Osteoblast (primary cell): ENCODE data around the gene RPL3. TPM values are rescaled to one million over a fixed set of nuclear protein-coding genes. Genes with fewer than 3 reads are reported as not detected.

Source experiments
- DNase-seq: peaks from one replicate; pipeline ENCODE4 v3.0.0; 2011; ENCODE audit warnings: low spot score, mixed read lengths; ENCODE audit not compliant: insufficient read length; ENCODE audit errors: missing footprints
- H2AFZ ChIP-seq: 2 replicates; pipeline ENCODE4 v1.6.0; 2011; ENCODE audit warnings: mild to moderate bottlenecking, low read length
- H3K27ac ChIP-seq: 2 replicates; pipeline ENCODE4 v1.5.1; 2011; ENCODE audit warnings: mild to moderate bottlenecking, low read depth, low read length, moderate library complexity
- H3K27me3 ChIP-seq: 2 replicates; pipeline ENCODE4 v1.6.0; 2012; ENCODE audit warnings: mild to moderate bottlenecking, control low read depth, inconsistent platforms, low read length, moderate library complexity; ENCODE audit not compliant: insufficient read depth
- H3K36me3 ChIP-seq: 2 replicates; pipeline ENCODE4 v1.5.1; 2011; ENCODE audit warnings: mild to moderate bottlenecking, low read length, control low read depth, moderate library complexity; ENCODE audit not compliant: insufficient read depth
- H3K4me1 ChIP-seq: 2 replicates; pipeline ENCODE4 v1.5.1; 2011; ENCODE audit warnings: mild to moderate bottlenecking, low read length, control low read depth, moderate library complexity; ENCODE audit not compliant: insufficient read depth
- H3K4me2 ChIP-seq: 2 replicates; pipeline ENCODE4 v1.6.0; 2011; ENCODE audit warnings: mild to moderate bottlenecking, low read length; ENCODE audit not compliant: insufficient read depth
- H3K4me3 ChIP-seq: fragments of 200-600 bp; sonication (generic); 3 replicates; pipeline ENCODE4 v1.5.1; 2012; ENCODE audit warnings: mild to moderate bottlenecking, low read length, inconsistent platforms; ENCODE audit not compliant: insufficient read depth
- H3K79me2 ChIP-seq: 2 replicates; pipeline ENCODE4 v1.6.0; 2012; ENCODE audit warnings: mild to moderate bottlenecking, low read length, control low read depth, inconsistent platforms; ENCODE audit not compliant: insufficient read depth
- H3K9me3 ChIP-seq: 2 replicates; pipeline ENCODE4 v1.5.1; 2011; ENCODE audit warnings: low read depth, low read length, control low read depth
- H4K20me1 ChIP-seq: 2 replicates; pipeline ENCODE4 v1.6.0; 2012; ENCODE audit warnings: mild to moderate bottlenecking, low read length, control low read depth; ENCODE audit not compliant: insufficient read depth
- CTCF ChIP-seq: IDR thresholded peaks from 2 replicates; pipeline ENCODE4 v1.5.1; 2011; ENCODE audit warnings: mild to moderate bottlenecking, low read depth, low read length, moderate library complexity; ENCODE audit errors: extremely low read depth
- total RNA-seq: library from RNA; depleted of rRNA; stranded (reverse); fragments of >200 nt; gene quantifications from 2 replicates; pipeline ENCODE4 v1.2.3, GENCODE V29; 2012

Gene RPL3
- total RNA-seq, 1 donor: 2,119 TPM

- Histone ChIP-seq H3K36me3 (no peaks in the 10 kb centered on the region), H3K4me1 (peaks cover 3% of the 10 kb centered on the region), H2AFZ (no peak overlapping the region), H3K79me2 (no peaks in the 10 kb centered on the region), H3K4me2 (peak overlapping the region; percentile 4), H3K4me3 (no peak overlapping the region), H4K20me1 (no peaks in the 10 kb centered on the region), H3K27me3 (peaks cover 8% of the 10 kb centered on the region), H3K9me3 (no peaks in the 10 kb centered on the region), H3K27ac (no peak overlapping the region)
- peak; percentile 81 for DNase-seq
- no peak for TF ChIP-seq CTCF
These were observed 19.1 kb downstream of the RPL3 start for GRCh38 chr22:39300186-39300830.

- H3K9me3 ChIP-seq: no peaks in the 10 kb centered on the region
- peaks cover 8% of the 10 kb centered on the region for H3K27me3 ChIP-seq
- H3K4me3 ChIP-seq: no peak overlapping the region
- no peak overlapping the region for H2AFZ ChIP-seq
- no peaks in the 10 kb centered on the region for H3K36me3 ChIP-seq
- peaks cover 3% of the 10 kb centered on the region for H3K4me1 ChIP-seq
- no peak overlapping the region for H3K27ac ChIP-seq
- peak; percentile 80 for DNase-seq
- H3K79me2 ChIP-seq: no peaks in the 10 kb centered on the region
- H4K20me1 ChIP-seq: no peaks in the 10 kb centered on the region
- H3K4me2 ChIP-seq: no peak overlapping the region
- TF ChIP-seq CTCF: no peak
These were observed 19.6 kb downstream of the RPL3 start for GRCh38 chr22:39299829-39300178.

GRCh38 chr22:39298241-39298987, 21.0 kb downstream of the RPL3 start:
- H3K9me3 ChIP-seq: no peaks in the 10 kb centered on the region
- no peaks in the 10 kb centered on the region for H3K79me2 ChIP-seq
- H4K20me1 ChIP-seq: no peaks in the 10 kb centered on the region
- H3K36me3 ChIP-seq: no peaks in the 10 kb centered on the region
- H3K27me3 ChIP-seq: peaks cover 8% of the 10 kb centered on the region
- no peak overlapping the region for H3K27ac ChIP-seq
- no peak overlapping the region for H3K4me3 ChIP-seq
- H3K4me2 ChIP-seq: no peak overlapping the region
- no peak overlapping the region for H2AFZ ChIP-seq
- no peak for TF ChIP-seq CTCF
- H3K4me1 ChIP-seq: peaks cover 3% of the 10 kb centered on the region
- DNase-seq: peak; percentile 41

GRCh38 chr22:39297490-39298240, 21.8 kb downstream of the RPL3 start:
- Histone ChIP-seq H3K27ac (no peak overlapping the region), H3K27me3 (peaks cover 8% of the 10 kb centered on the region), H3K4me3 (no peak overlapping the region), H3K4me1 (peaks cover 6% of the 10 kb centered on the region), H4K20me1 (no peaks in the 10 kb centered on the region), H3K4me2 (no peak overlapping the region), H3K9me3 (no peaks in the 10 kb centered on the region), H3K79me2 (no peaks in the 10 kb centered on the region), H2AFZ (no peak overlapping the region), H3K36me3 (no peaks in the 10 kb centered on the region)
- no peak for TF ChIP-seq CTCF
- peak; percentile 72 for DNase-seq
